MM.1S (cell line): ENCODE results near the gene TENM4.

Experiments
- DNase-seq: peaks from one replicate; pipeline ENCODE4 v3.0.0-alpha.2; 2015
- H2AFZ ChIP-seq: fragments of 300-600 bp; sonication (generic); 2 replicates; pipeline ENCODE4 v1.6.0; 2016; ENCODE audit warnings: antibody characterized with exemption, low read length
- H3F3A ChIP-seq: fragments of 300-600 bp; sonication (generic); 2 replicates; pipeline ENCODE4 v1.6.1; 2016; ENCODE audit warnings: mild to moderate bottlenecking, antibody characterized with exemption, low read length, moderate library complexity, mixed read lengths; ENCODE audit not compliant: insufficient read depth
- H3K27ac ChIP-seq: fragments of 300-600 bp; sonication (generic); 2 replicates; pipeline ENCODE4 v1.5.1; 2016; ENCODE audit warnings: mild to moderate bottlenecking, low read length
- H3K27me3 ChIP-seq: fragments of 300-600 bp; sonication (generic); replicated peaks from 2 replicates; pipeline ENCODE4 v1.6.0; 2016; ENCODE audit warnings: low read length; ENCODE audit not compliant: insufficient read depth
- H3K36me3 ChIP-seq: fragments of 300-600 bp; sonication (generic); replicated peaks from 2 replicates; pipeline ENCODE4 v1.6.1; 2016; ENCODE audit warnings: mild to moderate bottlenecking, low read length, mixed read lengths; ENCODE audit not compliant: insufficient read depth
- H3K4me1 ChIP-seq: fragments of 300-600 bp; sonication (generic); 2 replicates; pipeline ENCODE4 v1.6.1; 2016; ENCODE audit warnings: low read length, mixed read lengths
- H3K4me2 ChIP-seq: fragments of 300-600 bp; sonication (generic); 2 replicates; pipeline ENCODE4 v1.6.0; 2016; ENCODE audit warnings: low read depth, low read length
- H3K4me3 ChIP-seq: fragments of 300-600 bp; sonication (generic); 2 replicates; pipeline ENCODE4 v1.5.1; 2016; ENCODE audit warnings: low read length, mixed read lengths
- H3K79me2 ChIP-seq: fragments of 300-600 bp; sonication (generic); 2 replicates; pipeline ENCODE4 v1.6.1; 2016; ENCODE audit warnings: mixed run types, low read length, mixed read lengths
- H3K9ac ChIP-seq: fragments of 300-600 bp; sonication (generic); 2 replicates; pipeline ENCODE4 v1.6.1; 2016; ENCODE audit warnings: low read length, mixed read lengths
- H3K9me2 ChIP-seq: fragments of 300-600 bp; sonication (generic); replicated peaks from 2 replicates; pipeline ENCODE4 v1.6.1; 2016; ENCODE audit warnings: mild to moderate bottlenecking, low read length, mixed read lengths; ENCODE audit not compliant: insufficient read depth
- H3K9me3 ChIP-seq: fragments of 300-600 bp; sonication (generic); replicated peaks from 2 replicates; pipeline ENCODE4 v1.6.1; 2016; ENCODE audit warnings: mild to moderate bottlenecking, low read length, mixed read lengths; ENCODE audit not compliant: insufficient read depth
- H4K20me1 ChIP-seq: fragments of 300-600 bp; sonication (generic); 2 replicates; pipeline ENCODE4 v1.6.1; 2016; ENCODE audit warnings: mild to moderate bottlenecking, low read length, moderate library complexity, mixed read lengths; ENCODE audit not compliant: insufficient read depth
- EZH2 ChIP-seq: fragments of 300-600 bp; sonication (generic); optimal IDR thresholded peaks from 2 replicates; pipeline ENCODE3; 2017; ENCODE audit warnings: low read depth, mild to moderate bottlenecking, antibody characterized with exemption, low read length, mixed read lengths
- EZH2phosphoT487 ChIP-seq: fragments of 300-600 bp; sonication (generic); IDR thresholded peaks from 2 replicates; pipeline ENCODE4 v1.6.1; 2018; ENCODE audit warnings: antibody characterized with exemption, low read length
- TF ChIP-seq, protein P1 (sequence below): fragments of 300-600 bp; sonication (generic); IDR thresholded peaks from 2 replicates; pipeline ENCODE4 v1.5.1; 2016; ENCODE audit warnings: antibody characterized with exemption, low read length, mixed read lengths

TENM4 gene

DNA sequence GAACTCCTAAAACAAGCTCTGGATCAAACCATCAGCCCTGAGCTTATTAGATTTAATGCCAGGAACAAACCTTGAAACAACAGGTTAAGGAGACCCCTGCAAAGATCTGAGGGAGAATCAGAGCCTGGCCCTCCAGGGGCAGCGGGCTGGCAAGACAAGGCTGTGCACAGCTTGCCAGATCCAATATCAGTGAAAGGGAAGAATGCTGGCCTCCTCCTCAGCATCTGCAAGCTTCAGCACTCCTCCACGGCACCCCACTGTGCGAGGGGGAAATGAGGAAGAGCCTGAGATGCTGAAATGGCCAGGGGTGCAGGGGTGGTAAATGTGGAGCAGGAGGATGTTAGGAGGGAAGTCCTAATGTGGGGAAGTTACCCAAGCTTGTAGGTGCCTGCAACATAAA lies 167.0 kb downstream of the TENM4 start:
- H3K4me2 ChIP-seq: no peak overlapping the region
- TF ChIP-seq EZH2phosphoT487 (no peak), EZH2 (no peak)
- TF ChIP-seq, protein P1, sequence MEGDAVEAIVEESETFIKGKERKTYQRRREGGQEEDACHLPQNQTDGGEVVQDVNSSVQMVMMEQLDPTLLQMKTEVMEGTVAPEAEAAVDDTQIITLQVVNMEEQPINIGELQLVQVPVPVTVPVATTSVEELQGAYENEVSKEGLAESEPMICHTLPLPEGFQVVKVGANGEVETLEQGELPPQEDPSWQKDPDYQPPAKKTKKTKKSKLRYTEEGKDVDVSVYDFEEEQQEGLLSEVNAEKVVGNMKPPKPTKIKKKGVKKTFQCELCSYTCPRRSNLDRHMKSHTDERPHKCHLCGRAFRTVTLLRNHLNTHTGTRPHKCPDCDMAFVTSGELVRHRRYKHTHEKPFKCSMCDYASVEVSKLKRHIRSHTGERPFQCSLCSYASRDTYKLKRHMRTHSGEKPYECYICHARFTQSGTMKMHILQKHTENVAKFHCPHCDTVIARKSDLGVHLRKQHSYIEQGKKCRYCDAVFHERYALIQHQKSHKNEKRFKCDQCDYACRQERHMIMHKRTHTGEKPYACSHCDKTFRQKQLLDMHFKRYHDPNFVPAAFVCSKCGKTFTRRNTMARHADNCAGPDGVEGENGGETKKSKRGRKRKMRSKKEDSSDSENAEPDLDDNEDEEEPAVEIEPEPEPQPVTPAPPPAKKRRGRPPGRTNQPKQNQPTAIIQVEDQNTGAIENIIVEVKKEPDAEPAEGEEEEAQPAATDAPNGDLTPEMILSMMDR: no peak
- no peaks in the 10 kb centered on the region for H3K36me3 ChIP-seq
- DNase-seq: no peak
- no peaks in the 10 kb centered on the region for H3K4me1 ChIP-seq
- H3K4me3 ChIP-seq: no peak overlapping the region
- no peak overlapping the region for H3K27ac ChIP-seq
- H3F3A ChIP-seq: no peaks in the 10 kb centered on the region
- no peaks in the 10 kb centered on the region for H4K20me1 ChIP-seq
- H3K79me2 ChIP-seq: no peaks in the 10 kb centered on the region
- no peak overlapping the region for H3K9ac ChIP-seq
- H3K27me3 ChIP-seq: no peaks in the 10 kb centered on the region
- no peaks in the 10 kb centered on the region for H3K9me3 ChIP-seq
- no peak overlapping the region for H2AFZ ChIP-seq
- no peaks in the 10 kb centered on the region for H3K9me2 ChIP-seq

DNA sequence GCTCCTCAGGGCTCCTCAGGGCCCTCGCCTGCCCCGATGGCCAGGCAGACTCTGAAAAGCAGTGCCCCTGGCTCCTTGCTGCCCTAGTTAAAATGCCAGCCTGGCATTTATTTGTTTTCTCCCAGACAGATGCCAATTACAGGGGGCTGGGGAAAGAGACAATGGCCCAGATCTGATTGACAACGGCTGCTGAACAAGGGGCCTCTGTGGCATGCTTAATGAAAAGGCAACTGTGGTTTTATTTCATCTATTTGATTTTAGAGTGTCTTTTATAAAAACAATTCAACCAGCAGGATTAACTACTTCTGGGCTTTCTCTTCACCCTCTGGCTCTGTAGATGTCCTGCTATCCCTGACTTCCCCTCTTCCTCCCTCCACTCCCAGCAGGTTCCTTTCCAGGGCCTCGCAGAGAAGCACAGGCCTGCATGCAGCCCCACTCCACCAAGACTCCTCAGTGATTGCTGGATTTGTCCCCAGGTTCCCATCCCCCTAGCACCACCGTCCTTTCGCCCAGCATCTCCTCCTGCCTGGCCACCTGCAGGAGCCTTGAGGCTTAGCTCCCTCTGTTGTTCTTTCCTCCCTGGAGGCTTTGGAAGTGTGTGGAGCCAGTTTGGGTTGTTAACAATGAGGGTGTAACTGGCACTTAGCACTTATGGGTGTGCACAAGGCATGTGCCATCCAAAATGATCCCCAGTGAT lies 171.1 kb downstream of the TENM4 start:
- no peak for DNase-seq
- no peaks in the 10 kb centered on the region for H3K79me2 ChIP-seq
- no peak for TF ChIP-seq EZH2
- TF ChIP-seq, protein P1: no peak
- no peak for TF ChIP-seq EZH2phosphoT487

DNA sequence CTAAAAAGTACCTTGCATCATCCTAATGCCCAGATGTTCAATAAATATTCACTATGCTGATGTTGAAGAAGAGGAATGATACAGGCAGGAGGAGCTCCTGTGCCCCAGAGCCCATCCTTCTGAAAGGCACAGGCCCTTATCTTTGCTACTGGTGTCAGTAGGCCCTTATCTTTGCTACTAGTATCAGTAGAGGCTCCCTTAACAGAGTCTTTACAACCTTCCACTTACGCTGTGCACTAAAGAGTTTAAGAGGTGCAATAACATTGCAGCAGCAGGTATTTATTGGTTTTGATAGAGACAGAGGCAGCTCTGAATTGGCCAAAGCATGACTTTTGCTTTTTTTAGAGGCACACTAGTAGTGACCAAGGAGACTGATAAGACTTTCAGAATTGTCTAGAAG lies 174.4 kb downstream of the TENM4 start:
- Histone ChIP-seq H3K4me2 (no peak overlapping the region), H3K36me3 (no peaks in the 10 kb centered on the region), H3K9me2 (no peaks in the 10 kb centered on the region), H2AFZ (no peak overlapping the region), H3K79me2 (no peaks in the 10 kb centered on the region), H4K20me1 (no peaks in the 10 kb centered on the region), H3K27me3 (no peaks in the 10 kb centered on the region), H3K9me3 (0 out of 2 replicates have a peak, but pooled peaks cover 2% of the 10 kb centered on the region), H3F3A (no peaks in the 10 kb centered on the region), H3K9ac (no peak overlapping the region), H3K4me1 (no peaks in the 10 kb centered on the region), H3K4me3 (no peak overlapping the region), H3K27ac (no peak overlapping the region)
- no peak for TF ChIP-seq EZH2
- TF ChIP-seq, protein P1: no peak
- TF ChIP-seq EZH2phosphoT487: no peak
- no peak for DNase-seq

More for the DNA sequence above, 171.1 kb downstream of the TENM4 start:
- Histone ChIP-seq H3K9me3 (0 out of 2 replicates have a peak, but pooled peaks cover 2% of the 10 kb centered on the region), H3K4me1 (no peaks in the 10 kb centered on the region), H2AFZ (no peak overlapping the region), H4K20me1 (no peaks in the 10 kb centered on the region), H3K27ac (no peak overlapping the region), H3K36me3 (no peaks in the 10 kb centered on the region), H3K4me3 (no peak overlapping the region), H3K9ac (no peak overlapping the region), H3K4me2 (no peak overlapping the region), H3K9me2 (no peaks in the 10 kb centered on the region), H3K27me3 (no peaks in the 10 kb centered on the region), H3F3A (no peaks in the 10 kb centered on the region)
